NCI-H2227 (cell line): ENCODE measurements around the gene REL.
"Not testable (repeated sequence)": the region's sequence is repeated elsewhere in the genome, so short reads cannot be mapped to it uniquely, and the experiment has no call there.

Experiments
- DNase-seq: peaks from one replicate; lab custom pipeline; 2025; ENCODE audit not compliant: unreplicated experiment; lab: John Stamatoyannopoulos, UW

REL gene

GRCh38 chr2:60925994-60926740, 44.8 kb downstream of the REL start:
- no peak for DNase-seq

DNA sequence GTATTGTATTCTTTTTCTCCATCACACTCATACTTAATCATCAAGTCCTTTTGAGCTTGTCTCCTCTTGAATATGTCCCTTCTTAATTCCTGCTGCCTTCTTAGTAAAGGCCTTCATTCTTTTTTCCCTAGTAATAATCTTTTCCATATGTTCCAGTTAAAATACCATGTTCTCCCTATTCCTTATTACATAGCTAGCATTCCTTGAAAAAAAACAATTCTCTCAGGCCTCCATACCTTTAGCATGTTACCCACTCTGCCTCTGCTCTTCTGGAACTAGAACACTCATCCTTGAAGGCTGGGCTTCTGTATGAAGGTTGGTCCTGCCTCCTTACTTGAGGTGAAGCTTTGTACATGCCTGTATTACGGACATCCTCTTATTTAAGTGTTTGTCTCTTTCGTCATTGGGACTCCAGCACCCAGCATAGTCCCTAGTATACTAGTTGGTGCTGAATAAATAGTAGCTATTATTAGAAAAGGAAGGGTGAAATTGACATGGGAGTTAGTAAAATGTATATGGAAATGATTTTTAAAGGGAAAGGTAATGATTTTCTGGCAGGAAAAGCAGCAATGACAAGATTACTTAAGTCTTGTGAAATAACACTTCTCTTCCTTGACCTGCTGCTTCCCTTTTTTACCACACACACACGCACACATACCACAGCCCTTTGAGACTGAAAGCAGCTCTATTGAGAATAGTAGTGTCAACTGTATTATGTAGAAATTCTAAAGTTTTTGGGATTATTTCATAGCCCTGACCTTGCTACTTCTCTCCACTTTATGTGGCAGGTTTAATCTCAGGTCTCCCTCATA, 45.6 kb downstream of the REL start:
- DNase-seq = no peak

- not testable (repeated sequence) for DNase-seq
Observed at GRCh38 chr2:60932061-60932460, 50.7 kb downstream of the REL start.

- DNase-seq = no peak
Observed at GRCh38 chr2:60932954-60933353, 51.6 kb downstream of the REL start.

DNA sequence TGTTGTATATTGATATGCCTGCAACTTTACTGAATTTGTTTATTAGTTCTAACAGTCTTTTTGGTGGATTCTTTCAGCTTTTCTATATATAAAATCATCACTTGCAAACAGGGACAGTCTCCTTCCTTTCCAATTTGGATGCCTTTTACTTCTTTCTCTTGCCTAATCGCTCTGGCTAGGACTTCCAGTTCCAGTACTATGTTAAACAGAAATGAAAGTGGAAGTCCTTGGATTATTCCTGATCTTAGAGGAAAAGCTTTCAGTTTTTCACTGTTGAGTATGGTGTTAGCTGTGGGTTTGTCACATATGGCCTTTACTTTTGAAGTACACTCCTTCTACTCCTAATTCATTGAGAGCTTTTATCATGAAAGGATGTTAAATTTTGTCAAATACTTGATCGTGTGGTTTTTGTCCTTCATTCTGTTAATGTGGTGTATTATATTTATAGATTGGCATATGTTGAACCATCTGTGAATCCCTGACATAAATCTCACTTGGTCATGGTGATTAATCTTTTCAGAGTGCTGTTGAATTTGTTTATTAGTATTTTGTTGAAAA, 52.9 kb downstream of the REL start:
- no peak for DNase-seq

- DNase-seq = no peak
Observed at GRCh38 chr2:60936757-60937156, 55.4 kb downstream of the REL start.

GRCh38 chr2:60938301-60938700, 56.9 kb downstream of the REL start:
- no peak for DNase-seq

GRCh38 chr2:60939622-60940021, 58.2 kb downstream of the REL start:
- DNase-seq = no peak

GRCh38 chr2:60945341-60945740, 64.0 kb downstream of the REL start:
- DNase-seq = no peak

DNA sequence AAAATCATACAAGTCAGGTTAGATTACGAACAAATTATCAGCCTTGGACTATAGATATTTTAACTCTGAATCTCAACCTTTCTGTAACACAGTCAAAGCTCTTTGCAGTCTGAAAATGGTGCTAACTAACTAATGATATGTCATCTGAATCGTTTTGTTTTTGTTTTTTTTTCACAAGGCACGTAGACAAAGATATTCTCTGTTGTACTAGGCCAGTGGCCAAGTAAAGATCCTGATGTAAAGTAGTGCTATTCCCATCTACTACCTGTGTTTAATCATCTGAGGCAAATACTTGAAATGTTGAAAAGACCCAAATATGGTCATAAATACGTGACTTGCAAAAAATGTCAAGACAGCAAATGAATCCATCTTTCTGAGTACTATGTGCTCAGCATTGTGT, 65.7 kb downstream of the REL start:
- no peak for DNase-seq

GRCh38 chr2:60948161-60948560, 66.8 kb downstream of the REL start:
- no peak for DNase-seq

- no peak for DNase-seq
Observed at GRCh38 chr2:60948926-60949579, 67.7 kb downstream of the REL start.

DNA sequence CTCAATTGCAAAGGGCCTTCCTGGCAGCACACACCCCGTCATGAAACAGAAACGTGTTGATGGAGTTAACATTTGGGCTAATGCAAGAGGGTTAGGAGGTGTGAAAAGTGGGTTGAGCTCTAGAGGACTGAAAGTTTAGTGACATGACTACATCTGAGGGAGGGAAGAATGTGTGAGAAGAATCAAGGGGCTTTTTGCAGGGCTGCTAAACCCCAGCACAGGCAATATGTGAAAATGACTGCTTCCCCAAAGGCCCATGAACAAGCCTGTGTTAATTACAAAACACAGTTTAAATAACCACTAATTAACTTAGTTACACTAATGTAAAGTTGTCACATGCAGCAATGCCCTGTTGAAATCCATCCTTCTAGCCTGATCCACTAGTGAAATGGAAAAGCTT, 72.8 kb downstream of the REL start:
- DNase-seq = no peak

- no peak for DNase-seq
Observed at GRCh38 chr2:60957224-60957623, 75.8 kb downstream of the REL start.

- no peak for DNase-seq
Observed at GRCh38 chr2:60957643-60958042, 76.3 kb downstream of the REL start.

- no peak for DNase-seq
Observed at GRCh38 chr2:60958361-60958760, 77.0 kb downstream of the REL start.

DNA sequence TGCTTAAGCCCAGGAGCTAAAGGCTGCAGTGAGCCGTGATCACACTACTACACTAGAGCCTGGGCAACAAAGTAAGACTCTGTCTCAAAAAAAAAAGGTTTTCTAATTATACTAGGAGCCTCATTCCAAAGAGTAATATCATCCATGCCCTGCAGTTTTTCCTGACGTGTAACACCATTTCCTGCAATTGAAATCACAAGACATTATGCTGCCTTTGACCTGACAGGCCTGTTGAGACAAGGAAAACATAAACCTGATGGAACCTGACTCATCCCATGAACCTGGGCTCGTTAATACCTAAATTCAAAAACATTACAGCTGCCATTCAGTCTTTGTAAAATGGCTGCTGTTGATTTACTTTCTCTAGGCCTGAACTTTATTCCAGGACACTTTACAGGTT, 77.4 kb downstream of the REL start:
- DNase-seq = no peak

DNA sequence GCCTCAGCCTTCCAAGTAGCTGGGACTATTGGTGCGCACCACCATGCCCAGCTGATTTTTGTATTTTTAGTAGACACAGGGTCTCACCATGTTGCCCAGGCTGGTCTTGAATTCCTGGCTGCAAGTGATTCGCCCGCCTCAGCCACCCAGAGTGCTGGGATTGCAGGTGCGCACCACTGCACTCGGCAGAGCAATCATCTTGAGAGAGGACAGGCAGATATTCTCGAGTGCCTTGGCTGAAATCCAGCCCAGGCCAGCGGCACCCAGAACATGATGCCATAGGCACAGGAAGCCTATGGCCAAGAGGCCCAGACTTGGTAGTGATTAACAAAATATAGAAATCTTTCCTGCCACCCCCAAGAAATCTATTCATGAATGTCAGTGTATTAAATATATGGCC, 78.1 kb downstream of the REL start:
- no peak for DNase-seq

- DNase-seq = no peak
Observed at GRCh38 chr2:60960706-60961105, 79.3 kb downstream of the REL start.

DNA sequence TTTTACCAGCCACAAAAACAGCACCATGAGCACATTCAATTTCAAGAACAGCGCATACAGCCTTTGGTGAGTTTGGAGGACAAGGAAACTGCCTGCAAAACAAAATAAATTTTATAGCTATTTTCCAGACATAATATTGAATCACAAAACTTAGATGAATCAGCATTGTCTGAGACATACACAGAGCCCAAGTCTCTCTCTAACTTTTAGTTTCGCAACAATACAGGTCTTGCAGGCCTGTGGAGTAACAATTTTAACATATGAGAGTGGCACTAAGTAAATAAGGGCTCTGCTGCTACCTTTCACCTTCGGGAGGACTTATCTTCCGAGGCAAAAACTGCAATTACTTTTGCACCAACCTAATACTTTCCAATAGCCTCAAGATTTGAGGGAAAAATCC, 80.1 kb downstream of the REL start:
- DNase-seq = no peak

DNA sequence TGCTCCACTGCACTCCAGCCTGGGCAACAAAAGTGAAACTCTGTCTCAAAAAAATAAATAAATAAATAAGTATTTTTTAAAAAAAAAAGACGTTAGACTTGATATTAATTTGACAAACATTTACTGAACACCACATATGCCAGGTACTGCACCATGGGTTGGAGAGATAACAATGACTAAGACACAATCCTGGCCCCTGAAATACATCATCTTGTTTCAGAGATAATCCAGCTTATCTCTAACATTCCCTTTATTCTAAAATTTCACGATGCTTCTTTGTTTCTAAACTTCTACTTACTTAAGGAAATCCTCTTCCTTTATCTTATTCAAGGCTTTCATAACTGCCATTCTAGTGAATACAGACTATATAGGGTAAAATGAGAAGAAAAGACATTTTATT, 81.2 kb downstream of the REL start:
- DNase-seq = no peak

GRCh38 chr2:60963190-60963589, 81.8 kb downstream of the REL start:
- DNase-seq = no peak
